DND-41 (cell line): Measurements from ENCODE around the gene RAMACL.

Source experiments
- ATAC-seq: fragments of 200-7000 bp; cut with Tn5 transposase; 3 replicates; pipeline ENCODE4 v1.9.1; 2021; ENCODE audit warnings: low read depth; ENCODE audit not compliant: insufficient read depth
- DNase-seq: peaks from one replicate; pipeline ENCODE4 v3.0.0-alpha.2; 2020
- H2AFZ ChIP-seq: 2 replicates; pipeline ENCODE4 v1.6.0; 2012; ENCODE audit warnings: low read depth, low read length
- H3K27ac ChIP-seq: 2 replicates; pipeline ENCODE4 v1.5.1; 2012; ENCODE audit warnings: low read length, inconsistent platforms
- H3K27me3 ChIP-seq: fragments of 200-600 bp; sonication (generic); 2 replicates; pipeline ENCODE4 v1.6.0; 2012; ENCODE audit warnings: low read length, mild to moderate bottlenecking, inconsistent platforms; ENCODE audit not compliant: insufficient read depth, poor library complexity
- H3K36me3 ChIP-seq: 2 replicates; pipeline ENCODE4 v1.5.1; 2012; ENCODE audit warnings: low read length, inconsistent platforms; ENCODE audit not compliant: insufficient read depth
- H3K4me1 ChIP-seq: 2 replicates; pipeline ENCODE4 v1.5.1; 2012; ENCODE audit warnings: mild to moderate bottlenecking, low read length; ENCODE audit not compliant: insufficient read depth
- H3K4me2 ChIP-seq: 2 replicates; pipeline ENCODE4 v1.6.0; 2012; ENCODE audit warnings: mild to moderate bottlenecking, moderate library complexity, low read length, inconsistent platforms; ENCODE audit not compliant: insufficient read depth
- H3K4me3 ChIP-seq, 2 experiments: fragments of 200-600 bp in 1 of 2; shearing (Covaris generic) in 1 of 2; 2 replicates each; pipeline ENCODE4 v1.5.1; 2012 to 2016; ENCODE audit warnings: inconsistent platforms in 2 of 2, low read length in 2 of 2, mild to moderate bottlenecking in 2 of 2, low read depth in 1 of 2, moderate library complexity in 1 of 2
- H3K79me2 ChIP-seq: 2 replicates; pipeline ENCODE4 v1.6.0; 2012; ENCODE audit warnings: low read length, inconsistent platforms; ENCODE audit not compliant: insufficient read depth
- H3K9ac ChIP-seq: 2 replicates; pipeline ENCODE4 v1.6.0; 2012; ENCODE audit warnings: low read depth, mild to moderate bottlenecking, inconsistent platforms, low read length, moderate library complexity
- H3K9me3 ChIP-seq: 2 replicates; pipeline ENCODE4 v1.5.1; 2012; ENCODE audit warnings: low read length, moderate library complexity, mild to moderate bottlenecking, inconsistent platforms; ENCODE audit not compliant: insufficient read depth, severe bottlenecking
- H4K20me1 ChIP-seq: 2 replicates; pipeline ENCODE4 v1.6.0; 2012; ENCODE audit warnings: low read length; ENCODE audit not compliant: insufficient read depth
- EZH2 ChIP-seq: IDR thresholded peaks from 3 replicates; pipeline ENCODE4 v1.6.1; 2012; ENCODE audit warnings: borderline replicate concordance, low read depth, mild to moderate bottlenecking, moderate library complexity, low read length, inconsistent platforms; ENCODE audit not compliant: severe bottlenecking
- TF ChIP-seq, protein P1 (sequence below): IDR thresholded peaks from 2 replicates; pipeline ENCODE4 v1.5.1; 2012; ENCODE audit warnings: borderline replicate concordance, low read length, moderate library complexity, mild to moderate bottlenecking; ENCODE audit not compliant: poor library complexity, severe bottlenecking; ENCODE audit errors: extremely low read depth

RAMACL gene

DNA sequence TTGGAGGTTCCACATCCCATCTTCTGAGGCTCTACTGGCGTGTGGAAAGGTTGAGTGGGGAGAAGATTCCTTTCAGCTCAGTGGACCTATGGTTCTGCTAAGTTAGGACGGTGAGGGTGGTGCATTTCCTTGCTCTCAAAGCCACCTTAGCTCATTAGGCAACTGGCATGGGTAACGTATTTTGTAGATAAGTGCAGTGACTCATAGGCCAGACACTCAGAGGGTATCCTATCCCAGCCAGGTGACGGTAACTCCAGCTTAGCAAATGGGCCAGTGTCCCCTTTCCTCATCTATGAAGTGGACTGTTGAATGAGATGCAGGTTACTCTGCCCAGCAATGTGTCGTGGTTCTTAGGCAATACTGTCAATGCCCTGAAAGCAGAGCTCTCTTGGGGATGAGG is 36.8 kb upstream of the RAMACL start:
- no peak overlapping the region for H3K9ac ChIP-seq
- H3K79me2 ChIP-seq = no peaks in the 10 kb centered on the region
- H3K9me3 ChIP-seq = no peaks in the 10 kb centered on the region
- TF ChIP-seq, protein P1, sequence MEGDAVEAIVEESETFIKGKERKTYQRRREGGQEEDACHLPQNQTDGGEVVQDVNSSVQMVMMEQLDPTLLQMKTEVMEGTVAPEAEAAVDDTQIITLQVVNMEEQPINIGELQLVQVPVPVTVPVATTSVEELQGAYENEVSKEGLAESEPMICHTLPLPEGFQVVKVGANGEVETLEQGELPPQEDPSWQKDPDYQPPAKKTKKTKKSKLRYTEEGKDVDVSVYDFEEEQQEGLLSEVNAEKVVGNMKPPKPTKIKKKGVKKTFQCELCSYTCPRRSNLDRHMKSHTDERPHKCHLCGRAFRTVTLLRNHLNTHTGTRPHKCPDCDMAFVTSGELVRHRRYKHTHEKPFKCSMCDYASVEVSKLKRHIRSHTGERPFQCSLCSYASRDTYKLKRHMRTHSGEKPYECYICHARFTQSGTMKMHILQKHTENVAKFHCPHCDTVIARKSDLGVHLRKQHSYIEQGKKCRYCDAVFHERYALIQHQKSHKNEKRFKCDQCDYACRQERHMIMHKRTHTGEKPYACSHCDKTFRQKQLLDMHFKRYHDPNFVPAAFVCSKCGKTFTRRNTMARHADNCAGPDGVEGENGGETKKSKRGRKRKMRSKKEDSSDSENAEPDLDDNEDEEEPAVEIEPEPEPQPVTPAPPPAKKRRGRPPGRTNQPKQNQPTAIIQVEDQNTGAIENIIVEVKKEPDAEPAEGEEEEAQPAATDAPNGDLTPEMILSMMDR = no peak
- no peak for TF ChIP-seq EZH2
- DNase-seq = no peak
- no peak for ATAC-seq
- H3K27ac ChIP-seq = no peak overlapping the region
- H3K36me3 ChIP-seq = no peaks in the 10 kb centered on the region
- H2AFZ ChIP-seq = no peak overlapping the region
- H4K20me1 ChIP-seq = 0 out of 2 replicates have a peak, but pooled peaks cover 1% of the 10 kb centered on the region
- H3K4me2 ChIP-seq = no peak overlapping the region
- H3K27me3 ChIP-seq = peaks cover 13% of the 10 kb centered on the region
- peaks cover 11% of the 10 kb centered on the region for H3K4me1 ChIP-seq
- H3K4me3 ChIP-seq = no peak overlapping the region

DNA sequence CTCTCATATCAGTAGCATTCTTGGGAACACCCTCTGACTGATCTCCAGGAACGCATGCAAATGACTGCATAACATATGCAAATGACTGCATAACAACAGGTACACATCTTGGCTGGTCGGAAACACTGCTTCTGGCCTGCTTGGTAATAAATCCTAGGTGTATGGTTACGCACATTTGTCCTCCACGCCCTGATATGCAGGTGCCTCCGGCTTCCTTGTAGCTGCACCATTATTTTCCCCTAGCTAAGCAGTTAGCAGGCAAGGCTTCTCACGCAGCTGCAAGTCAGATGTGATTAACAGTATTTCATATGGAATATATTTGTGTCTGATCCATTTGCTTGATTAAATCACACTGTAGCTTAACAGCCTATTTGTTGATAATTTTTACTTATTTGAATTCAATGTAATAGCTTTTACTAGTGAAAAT is 34.6 kb upstream of the RAMACL start:
- H3K4me2 ChIP-seq = no peak overlapping the region
- TF ChIP-seq, protein P1 = no peak
- no peak for TF ChIP-seq EZH2
- H3K27ac ChIP-seq = no peak overlapping the region
- peaks cover 6% of the 10 kb centered on the region for H3K27me3 ChIP-seq
- no peak overlapping the region for H3K9ac ChIP-seq
- no peaks in the 10 kb centered on the region for H3K79me2 ChIP-seq
- no peaks in the 10 kb centered on the region for H3K36me3 ChIP-seq
- no peak for DNase-seq
- no peaks in the 10 kb centered on the region for H3K9me3 ChIP-seq
- no peak for ATAC-seq
- no peaks in the 10 kb centered on the region for H3K4me1 ChIP-seq
- 0 out of 2 replicates have a peak, but pooled peaks cover 3% of the 10 kb centered on the region for H4K20me1 ChIP-seq
- no peak overlapping the region for H3K4me3 ChIP-seq
- H2AFZ ChIP-seq = no peak overlapping the region

DNA sequence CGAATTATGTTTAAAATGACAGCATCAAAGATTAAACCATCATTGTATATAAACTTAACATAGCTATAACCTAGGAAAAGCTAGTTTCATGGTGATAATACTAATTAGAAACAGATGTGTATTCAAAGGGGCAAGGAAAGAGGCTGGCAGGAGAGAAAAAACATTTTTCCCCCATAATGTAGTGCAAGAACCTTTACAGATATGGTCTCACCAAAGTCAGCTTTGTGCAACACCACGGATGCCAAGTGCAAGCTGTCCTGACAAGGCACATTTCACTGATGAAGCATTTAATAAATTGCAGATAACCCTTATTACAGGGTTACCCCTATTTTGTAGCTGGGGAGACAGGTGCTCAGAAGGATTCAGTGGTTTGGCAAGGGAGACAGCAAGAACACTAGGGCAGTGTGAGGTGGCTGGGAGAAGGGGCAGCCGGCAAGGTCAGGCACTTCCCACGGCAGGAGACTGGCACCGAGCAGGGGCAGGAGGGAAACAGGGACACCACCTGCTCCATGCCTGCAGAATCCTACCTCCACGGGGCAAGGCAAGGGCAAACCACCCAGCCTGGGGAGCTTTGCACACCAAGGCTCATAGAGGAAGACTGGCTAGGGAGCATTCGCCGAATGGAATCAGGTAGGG is 34.1 kb upstream of the RAMACL start:
- ATAC-seq (no peak), DNase-seq (no peak)
- Histone ChIP-seq H3K4me1 (no peaks in the 10 kb centered on the region), H3K27ac (no peak overlapping the region), H3K4me3 (no peak overlapping the region), H3K9ac (no peak overlapping the region), H3K9me3 (no peaks in the 10 kb centered on the region), H3K27me3 (peaks cover 6% of the 10 kb centered on the region), H3K79me2 (no peaks in the 10 kb centered on the region), H3K4me2 (no peak overlapping the region), H2AFZ (no peak overlapping the region), H3K36me3 (no peaks in the 10 kb centered on the region), H4K20me1 (0 out of 2 replicates have a peak, but pooled peaks cover 3% of the 10 kb centered on the region)
- no peak for TF ChIP-seq EZH2
- TF ChIP-seq, protein P1 = no peak
